Left lobe of liver (tissue), 2 donors: ENCODE measurements around the gene TEX14. TPM values are rescaled to one million over a fixed set of nuclear protein-coding genes. Genes with fewer than 3 reads are reported as not detected.
"Not testable (repeated sequence)": the region's sequence is repeated elsewhere in the genome, so short reads cannot be mapped to it uniquely, and the experiment has no call there.

Experiments used
- ATAC-seq: fragments of 200-7000 bp; cut with Tn5 transposase; one replicate; pipeline ENCODE4 v1.9.1; 2020; ENCODE audit warnings: mild to moderate bottlenecking, moderate library complexity
- DNase-seq: peaks from one replicate; pipeline ENCODE4 v3.0.0-alpha.2; 2020; ENCODE audit warnings: low spot score
- total RNA-seq: library from RNA; stranded (reverse); gene quantifications from one replicate; pipeline ENCODE4 v1.2.1, GENCODE V29; 2021
- donor health status: DM: no; HTN: no; CAD: no; lungs with moderate emphysema.
- donor health status: DM: no; HTN: yes; CAD: no.

TEX14 gene
- total RNA-seq, 1 donor from 2014 or later: 0.05 TPM

DNA sequence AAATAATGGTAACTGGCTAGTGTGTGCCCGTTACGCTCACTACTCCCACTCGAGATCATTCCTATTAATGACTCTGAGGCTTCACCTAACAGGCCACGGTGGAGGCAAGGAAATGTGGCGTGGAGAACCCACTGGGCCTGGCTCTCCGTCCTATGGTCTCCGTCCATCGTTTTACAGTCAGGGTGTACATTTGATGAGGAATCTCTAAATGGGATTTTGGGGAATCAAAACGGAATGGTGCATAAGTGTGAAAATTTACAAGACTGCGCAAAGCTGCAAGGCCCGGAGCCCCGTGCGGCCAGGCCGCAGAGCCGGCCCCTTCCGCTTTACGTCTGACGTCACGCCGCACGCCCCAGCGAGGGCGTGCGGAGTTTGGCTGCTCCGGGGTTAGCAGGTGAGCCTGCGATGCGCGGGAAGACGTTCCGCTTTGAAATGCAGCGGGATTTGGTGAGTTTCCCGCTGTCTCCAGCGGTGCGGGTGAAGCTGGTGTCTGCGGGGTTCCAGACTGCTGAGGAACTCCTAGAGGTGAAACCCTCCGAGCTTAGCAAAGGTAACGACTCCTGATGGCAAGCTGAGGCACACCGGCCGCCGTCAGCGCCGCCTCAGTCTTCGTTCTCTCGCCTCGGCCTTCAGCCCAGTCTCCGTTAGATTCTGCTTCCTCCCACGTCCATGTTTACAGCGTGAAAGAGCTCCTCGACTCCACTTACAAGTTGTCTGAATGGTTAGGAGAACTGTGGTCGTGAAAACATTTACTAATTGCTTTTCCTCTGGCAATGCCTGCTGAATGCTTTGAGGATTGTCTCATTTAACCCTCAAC, 602 bp upstream of the TEX14 start, which contains the start of gene RAD51C:
Gene RAD51C (plus strand): TSS at position 364 of the 817 bp plus-strand sequence. CDS start 42 bp downstream, at position 406.
- ATAC-seq (peak; percentile 99), DNase-seq (peak; percentile 89)

DNA sequence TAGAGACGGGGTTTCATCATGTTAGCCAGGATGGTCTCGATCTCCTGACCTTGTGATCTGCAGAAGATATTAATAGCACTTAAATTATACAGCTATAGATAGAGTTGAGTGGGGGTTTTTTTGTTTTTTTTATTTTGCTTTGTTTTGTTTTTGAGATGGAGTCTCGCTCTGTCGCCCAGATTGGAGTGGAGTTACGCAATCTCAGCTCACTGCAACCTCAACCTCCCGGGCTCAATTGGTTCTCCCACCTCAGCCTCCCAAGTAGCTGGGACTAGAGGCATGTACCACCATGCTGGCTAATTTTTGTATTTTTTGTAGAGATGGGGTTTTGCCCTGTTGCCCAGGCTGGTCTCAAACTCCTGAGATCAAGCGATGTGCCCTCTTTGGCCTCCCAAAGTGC, 1.8 kb downstream of the TEX14 start:
- ATAC-seq: not testable (repeated sequence)

DNA sequence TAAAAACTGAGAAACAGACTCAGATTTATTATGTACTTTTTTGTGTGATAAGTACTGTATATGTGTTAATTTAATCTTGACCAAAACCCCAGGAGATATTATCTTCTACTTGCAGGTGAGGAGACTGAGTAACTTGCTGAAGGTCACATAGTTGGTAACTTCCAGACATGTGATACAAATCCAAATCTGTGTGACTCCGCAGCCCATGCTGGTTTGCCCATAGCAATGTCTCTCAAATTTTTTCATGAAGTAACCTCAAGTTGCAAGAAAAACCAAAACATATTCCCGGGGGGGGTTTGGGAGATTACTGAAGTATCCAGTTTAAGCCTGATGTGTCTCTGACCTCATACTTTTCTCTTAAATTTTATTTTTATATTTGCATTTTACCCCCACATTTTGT, 3.3 kb downstream of the TEX14 start:
- no peak for ATAC-seq
- no peak for DNase-seq

More for the DNA sequence above, 1.8 kb downstream of the TEX14 start:
- DNase-seq: not testable (repeated sequence)

DNA sequence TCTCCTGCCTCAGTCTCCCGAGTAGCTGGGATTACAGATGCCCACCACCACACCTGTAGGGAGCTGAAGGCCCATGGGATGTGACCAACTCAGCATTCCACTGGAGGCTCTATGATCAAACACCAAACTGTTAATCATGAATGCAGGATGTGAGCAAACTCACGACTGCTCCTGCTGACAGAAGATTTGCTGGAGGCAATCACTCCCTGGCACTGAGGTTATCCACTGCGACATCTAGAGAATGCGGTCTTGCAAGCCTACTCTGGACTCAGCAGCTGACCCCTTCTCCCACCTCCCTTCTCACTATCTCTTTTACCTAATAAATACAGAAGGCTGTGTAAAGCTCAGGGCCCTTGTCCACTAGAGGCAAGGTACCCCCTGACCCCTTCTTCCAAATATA, 4.9 kb downstream of the TEX14 start:
- ATAC-seq: no peak
- DNase-seq: no peak

DNA sequence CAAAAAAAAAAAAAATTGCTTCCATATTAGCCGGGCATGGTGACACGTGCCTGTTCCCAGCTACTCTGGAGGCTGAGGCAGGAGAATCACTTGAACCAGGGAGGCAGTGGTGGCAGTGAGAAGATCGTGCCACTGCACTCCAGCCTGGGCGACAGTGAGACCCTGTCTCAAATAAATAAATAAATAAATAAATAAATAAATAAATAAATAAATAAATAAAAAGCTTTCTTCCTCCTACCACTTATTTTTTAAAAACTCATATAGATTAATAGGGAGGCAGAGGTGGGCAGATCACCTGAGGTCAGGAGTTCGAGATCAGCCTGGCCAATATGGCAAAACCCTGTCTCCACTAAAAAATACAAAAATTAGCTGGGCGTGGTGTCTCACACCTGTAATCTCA, 7.4 kb downstream of the TEX14 start:
- DNase-seq, ATAC-seq: not testable (repeated sequence)

DNA sequence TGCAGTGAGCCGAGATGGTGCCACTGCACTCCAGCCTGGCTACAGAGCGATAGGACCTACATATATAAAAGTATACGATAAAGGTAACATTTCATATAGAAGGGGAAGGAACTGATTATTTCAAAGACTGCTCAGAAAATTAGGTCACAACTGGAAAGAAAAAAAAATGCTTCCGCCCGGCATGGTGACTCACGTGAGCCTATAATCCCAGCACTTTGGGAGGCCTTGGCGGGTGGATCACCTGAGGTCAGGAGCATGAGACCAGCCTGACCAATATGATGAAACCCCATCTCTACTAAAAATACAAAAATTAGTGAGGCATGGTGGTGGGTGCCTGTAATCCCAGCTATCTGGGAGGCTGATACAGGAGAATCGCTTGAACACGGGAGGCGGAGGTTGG, 7.8 kb downstream of the TEX14 start:
- DNase-seq (no peak), ATAC-seq (no peak)

DNA sequence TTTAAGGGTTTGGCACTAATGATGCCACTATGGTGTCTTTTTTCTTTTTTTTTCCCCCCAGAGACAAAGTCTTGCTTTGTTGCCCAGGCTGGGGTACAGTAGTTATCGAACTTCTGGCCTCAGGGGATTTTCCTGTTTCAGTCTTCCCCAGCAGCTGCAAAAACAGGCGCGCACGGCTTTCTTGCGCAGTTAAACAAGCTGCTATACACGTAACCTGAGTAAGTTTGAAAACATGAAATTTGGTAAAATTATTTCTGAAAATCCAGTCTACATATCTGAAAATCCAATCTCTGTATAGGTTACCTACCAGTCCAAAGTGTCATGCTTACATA, 11.8 kb downstream of the TEX14 start:
- no peak for DNase-seq
- no peak for ATAC-seq

DNA sequence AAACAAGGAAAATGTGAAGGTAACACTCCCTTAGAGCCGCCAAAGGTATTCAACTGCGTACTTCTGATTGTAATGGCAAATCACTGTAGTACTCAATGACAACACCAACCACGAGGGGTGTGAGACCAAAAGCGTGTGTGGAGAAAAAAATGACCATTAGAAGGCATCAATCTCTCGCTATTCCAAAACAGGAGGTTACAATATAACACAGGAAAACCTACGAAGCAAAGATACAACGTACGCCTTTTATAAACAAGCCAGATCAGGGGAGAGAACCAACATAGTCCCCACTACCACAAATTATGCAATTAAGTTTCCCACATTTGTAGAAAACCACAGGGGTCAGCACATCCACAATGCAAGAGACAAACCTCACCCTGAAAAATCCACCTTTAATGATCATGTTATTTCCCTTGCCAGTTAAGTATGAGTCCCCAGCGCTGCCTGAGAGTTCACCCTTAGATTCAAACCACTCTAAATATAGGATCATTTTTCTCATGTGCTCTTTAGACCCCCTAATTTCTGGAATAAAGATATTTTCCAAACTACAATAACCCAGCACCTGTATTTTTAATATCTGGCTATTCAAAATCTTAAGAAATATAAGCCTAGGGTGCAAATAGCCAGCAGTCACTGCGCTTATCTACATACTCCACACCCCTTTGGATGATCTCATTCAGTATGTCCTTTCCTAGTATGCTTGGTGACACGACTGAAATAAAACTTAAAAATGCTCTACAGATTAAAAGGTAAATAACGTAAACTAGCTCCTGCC, 12.4 kb downstream of the TEX14 start:
- ATAC-seq (no peak), DNase-seq (no peak)

DNA sequence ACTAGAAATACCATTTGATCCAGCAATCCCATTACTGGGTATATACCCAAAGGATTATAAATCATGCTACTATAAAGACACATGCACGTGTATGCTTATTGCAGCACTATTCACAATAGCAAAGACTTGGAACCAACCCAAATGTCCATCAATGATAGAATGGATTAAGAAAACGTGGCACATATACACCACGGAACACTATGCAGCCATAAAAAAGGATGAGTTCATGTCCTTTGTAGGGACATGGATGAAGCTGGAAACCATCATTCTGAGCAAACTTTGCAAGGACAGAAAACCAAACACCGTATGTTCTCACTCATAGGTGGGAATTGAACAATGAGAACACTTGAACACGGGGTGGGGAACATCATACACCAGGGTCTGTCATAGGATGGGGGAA, 13.6 kb downstream of the TEX14 start:
- ATAC-seq, DNase-seq: not testable (repeated sequence)

DNA sequence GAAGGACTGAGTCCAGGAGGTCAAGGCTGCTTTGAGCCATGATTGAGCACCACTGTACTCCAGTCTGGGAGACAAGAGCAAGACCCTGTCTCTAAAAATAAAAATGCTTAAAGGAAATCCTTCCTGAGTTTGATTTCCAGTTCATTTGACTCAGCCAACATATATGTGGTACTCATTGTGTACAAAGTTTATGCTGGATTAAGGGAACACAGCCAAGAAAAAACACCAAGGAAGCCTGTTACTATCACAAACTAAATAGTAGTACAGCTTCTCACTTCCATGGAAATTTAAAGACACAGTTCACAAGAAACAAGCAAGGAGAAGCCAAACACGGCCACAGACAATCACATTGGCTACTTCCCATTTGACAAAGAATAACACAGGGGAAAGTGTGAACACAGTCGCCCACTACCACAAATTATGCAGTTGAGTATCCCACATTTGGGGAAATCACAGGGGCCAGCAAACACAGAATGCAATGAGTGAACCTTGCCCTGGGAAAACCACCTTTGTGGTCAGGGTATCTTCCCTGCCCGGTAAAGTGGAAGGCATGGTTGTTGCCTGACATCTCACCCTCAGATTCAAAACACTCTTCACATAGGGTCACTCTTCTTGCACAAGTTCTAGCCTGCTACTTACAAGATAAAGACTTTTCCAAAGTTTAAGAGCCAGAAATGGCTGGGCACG, 14.5 kb downstream of the TEX14 start:
- ATAC-seq (no peak), DNase-seq (no peak)

DNA sequence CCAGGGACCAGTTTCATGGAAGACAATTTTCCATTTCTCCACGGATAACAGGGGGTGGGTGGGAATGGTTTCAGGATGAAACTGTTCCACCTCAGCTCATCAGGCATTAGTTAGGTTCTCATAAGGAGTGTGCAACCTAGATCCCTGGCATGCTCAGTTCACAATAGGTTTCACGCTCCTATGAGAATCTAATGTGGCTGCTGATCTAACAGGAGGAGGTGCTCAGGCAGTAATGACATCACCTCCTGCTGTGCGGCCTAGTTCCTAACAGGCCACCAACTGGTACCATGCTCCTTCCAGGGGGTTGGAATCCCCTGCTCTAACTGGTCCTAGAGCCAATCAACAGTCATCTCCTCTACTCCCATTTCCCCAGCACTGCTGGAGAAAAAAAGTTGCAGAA, 19.9 kb downstream of the TEX14 start:
- DNase-seq (no peak), ATAC-seq (no peak)

DNA sequence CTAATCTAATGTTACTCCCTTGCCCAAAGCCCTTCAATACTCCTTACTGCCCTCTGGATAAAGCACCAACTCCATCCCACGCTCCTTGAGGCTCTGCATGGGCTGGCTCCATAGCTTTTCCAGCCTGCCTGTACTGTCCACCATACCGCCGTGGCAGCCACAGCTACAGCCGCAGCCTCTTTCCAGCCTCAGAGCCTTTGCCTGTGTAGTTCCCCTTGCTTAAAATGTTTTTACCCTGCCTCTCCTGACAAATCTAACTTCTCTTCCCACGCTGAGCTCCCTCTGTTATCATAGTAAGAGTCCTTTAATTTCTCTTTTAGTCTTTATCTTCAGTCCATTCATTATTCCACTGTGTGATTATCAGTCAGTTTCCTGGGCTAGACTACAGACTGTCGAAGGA, 22.0 kb downstream of the TEX14 start:
- ATAC-seq (no peak), DNase-seq (no peak)

DNA sequence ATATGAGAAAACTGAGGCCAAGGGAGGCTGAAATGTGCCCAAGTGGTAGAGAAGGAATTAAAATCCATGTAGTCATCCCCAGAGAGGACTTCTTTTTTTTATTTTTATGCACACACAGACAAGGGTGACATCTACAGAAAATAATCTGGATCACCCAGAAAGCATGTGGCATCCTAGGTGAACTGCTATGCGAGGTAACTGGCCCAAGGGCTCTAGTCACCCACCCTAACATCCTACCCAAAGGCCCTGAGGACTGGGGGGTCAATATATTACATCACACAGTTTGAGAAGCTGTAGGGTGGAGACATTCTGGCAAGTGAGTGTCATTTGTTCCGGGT, 23.3 kb downstream of the TEX14 start:
- ATAC-seq: no peak
- DNase-seq: no peak

DNA sequence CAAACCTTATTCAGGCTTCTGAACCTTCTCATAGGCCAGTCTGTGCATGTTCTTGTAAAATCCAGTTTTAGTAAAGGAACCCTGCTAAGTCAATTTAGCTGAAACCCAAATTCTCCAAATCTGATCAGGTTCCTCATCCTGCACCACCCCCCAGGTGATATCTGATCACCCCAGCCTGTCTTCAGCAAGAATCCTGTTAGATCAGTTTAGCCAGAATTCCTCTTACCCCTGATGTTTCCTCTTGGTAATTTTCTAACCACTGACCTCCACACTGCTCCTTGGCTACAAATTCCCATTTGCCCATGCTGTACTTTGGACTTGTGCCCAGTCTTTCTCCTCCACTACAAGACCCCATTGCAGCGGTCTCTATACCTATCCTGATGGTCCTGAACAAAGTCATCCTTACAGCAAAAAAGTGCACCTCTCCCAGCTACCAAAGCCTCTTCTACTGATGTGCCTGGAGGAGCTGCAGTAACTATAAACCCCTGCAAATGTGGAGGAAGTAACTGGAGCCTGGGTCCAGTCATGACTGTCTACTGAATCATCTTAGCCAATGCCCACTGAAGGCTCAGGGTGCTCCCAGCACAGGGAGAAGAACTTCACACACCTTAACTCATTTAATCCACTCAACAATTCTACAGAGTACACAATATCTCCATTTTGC, 23.8 kb downstream of the TEX14 start:
- ATAC-seq (no peak), DNase-seq (no peak)

DNA sequence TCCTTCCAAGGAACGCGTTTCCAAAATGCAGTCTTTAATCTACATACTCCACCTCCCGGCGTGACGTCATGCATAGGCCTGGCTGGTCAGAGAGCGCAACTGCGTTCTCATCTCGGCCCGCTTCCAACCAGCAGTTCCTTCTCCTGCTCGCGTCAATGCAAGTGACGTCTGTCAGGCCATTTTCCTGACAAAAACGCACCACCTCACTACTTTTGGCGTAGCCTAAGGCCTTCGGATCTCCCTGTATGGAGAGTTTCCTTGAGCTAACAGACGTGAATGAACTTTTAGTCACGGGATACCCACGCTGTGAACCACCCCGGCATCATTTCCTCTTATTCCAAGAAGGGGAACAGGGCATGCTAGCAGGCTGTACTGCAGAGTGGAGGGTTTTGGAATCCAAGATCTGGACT, 25.0 kb downstream of the TEX14 start:
- peak; percentile 67 for DNase-seq
- ATAC-seq: peak; percentile 69

DNA sequence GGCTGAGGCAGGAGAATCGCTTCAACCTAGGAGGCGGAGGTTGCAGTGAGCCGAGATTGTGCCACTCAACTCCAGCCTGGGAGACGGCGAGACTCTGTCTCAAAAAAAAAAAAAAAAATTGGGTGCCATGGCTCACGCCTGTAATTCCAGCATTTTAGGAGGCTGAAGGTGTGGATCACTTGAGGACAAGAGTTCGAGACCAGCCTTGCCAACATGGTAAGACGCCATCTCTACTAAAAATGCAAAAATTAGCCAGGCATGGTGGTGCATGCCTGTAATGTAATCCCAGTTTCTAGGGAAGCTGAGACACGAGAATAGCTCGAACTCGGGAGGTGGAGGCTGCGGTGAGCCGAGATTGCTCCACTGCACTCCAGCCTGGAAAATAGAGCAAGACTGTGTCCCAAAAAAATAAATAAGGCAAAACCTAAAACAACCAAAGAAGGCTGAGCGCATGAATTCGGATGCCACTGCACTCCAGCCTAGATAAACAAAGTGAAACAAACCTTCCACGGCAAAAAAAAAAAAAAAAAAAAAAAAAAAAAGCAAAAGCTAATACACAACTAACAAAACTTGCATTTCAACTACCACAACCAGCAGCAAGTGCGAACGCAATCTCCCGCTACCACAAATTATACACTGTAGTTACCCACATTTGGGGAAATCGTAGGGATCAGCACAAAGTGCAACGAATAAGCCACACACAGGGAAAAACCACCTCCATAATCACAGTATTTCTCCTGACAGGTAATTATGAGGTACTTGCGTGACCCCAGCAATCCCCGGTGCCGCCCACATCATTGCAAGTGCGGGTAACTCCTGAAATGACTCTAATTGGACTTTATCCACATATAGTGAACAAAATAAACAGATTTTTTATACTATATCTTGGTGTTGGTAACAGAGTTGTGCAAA, 25.6 kb downstream of the TEX14 start:
- ATAC-seq (peak; percentile 35), DNase-seq (no peak)

DNA sequence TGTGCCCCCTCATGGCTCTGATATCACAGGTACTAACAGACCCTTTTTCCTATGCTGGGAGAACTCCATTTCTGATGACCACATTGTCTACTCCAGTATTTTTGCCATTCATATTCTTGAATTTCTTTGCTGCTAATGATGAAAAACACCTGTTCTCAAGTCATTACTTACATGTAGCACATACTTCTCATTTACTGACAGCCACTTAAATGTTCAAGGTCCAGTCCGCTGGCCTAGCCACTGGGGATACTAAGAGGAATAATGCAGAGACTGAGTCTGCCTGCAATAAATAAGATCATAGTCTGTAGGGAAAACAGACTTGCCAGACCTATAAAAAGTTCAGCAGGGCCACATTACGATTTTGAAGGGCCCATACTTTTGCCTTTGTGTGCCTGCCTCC, 27.5 kb downstream of the TEX14 start:
- no peak for DNase-seq
- no peak for ATAC-seq

DNA sequence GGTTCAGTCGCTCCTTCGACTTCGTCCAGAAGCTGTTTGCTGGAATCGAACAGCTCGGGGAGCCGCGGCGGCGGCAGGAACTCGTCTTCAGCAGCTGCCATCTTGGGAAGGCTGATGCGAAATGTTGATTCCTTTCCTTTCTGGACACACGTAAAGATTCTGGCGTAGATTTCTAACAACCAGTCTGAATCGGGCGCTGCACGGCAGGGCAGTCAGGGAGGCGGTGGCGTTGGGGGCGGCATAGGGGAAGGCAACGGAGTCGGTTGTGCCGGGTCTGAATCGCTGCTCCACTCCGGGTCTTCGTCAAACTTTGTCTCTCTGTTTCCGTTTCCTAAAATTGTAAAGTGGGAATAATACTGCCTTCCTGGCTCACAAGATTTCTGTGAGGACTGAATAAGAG, 30.3 kb downstream of the TEX14 start:
- DNase-seq (no peak), ATAC-seq (no peak)

DNA sequence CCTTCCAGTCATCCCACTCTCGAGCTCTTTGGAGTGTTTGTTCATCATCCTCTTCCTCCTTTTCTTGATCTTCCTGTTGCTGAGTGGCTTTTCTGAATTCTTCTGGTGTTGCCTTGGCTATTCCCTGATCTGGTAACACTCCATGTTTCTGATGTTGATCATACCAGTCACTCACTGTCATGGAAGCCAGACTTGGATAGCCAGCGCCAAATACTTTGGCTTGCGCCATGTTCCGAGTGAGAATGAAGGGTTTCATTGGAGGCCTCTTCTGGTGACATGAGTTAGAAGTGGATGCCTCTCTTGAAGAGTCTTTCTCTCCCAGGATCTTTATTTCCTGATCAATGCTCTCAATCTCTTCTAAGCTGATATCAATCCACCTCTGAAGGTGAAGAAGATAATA, 31.2 kb downstream of the TEX14 start:
- DNase-seq: no peak
- no peak for ATAC-seq

DNA sequence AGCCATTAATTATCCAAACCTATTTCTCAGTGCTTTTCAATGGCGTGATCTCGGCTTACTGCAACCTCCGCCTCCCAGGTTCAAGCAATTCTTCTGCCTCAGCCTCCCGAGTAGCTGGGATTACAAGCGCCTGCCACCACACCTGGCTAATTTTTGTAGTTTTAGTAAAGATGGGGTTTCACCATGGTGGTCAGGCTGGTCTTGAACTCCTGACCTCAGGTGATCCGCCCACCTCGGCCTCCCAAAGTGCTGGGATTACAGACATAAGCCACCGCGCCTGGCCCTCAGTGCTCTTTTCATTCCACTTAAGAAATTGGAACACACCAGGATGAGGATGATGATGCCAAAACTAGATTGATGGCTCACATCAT, 32.1 kb downstream of the TEX14 start:
- peak; percentile 3 for ATAC-seq
- not testable (repeated sequence) for DNase-seq
